Neural progenitor cell (in vitro differentiated cells): ENCODE measurements around the gene LSM11. TPM values are rescaled to one million over a fixed set of nuclear protein-coding genes. Genes with fewer than 3 reads are reported as not detected.

Experiments
- DNase-seq: peaks from one replicate; pipeline ENCODE4 v3.0.0-alpha.2; 2016; ENCODE audit warnings: low spot score
- H2AFZ ChIP-seq: fragments of 200-600 bp; sonication (generic); replicated peaks from 2 replicates; pipeline ENCODE4 v1.6.1; 2016; ENCODE audit warnings: antibody characterized with exemption
- H3F3A ChIP-seq: fragments of 200-600 bp; sonication (generic); 2 replicates; pipeline ENCODE4 v1.6.1; 2016; ENCODE audit warnings: antibody characterized with exemption, low read depth
- H3K27ac ChIP-seq: fragments of 200-600 bp; sonication (generic); 2 replicates; pipeline ENCODE4 v1.5.1; 2016; ENCODE audit warnings: mild to moderate bottlenecking
- H3K27me3 ChIP-seq: fragments of 200-600 bp; sonication (generic); 2 replicates; pipeline ENCODE4 v1.6.1; 2016; ENCODE audit warnings: mild to moderate bottlenecking, moderate library complexity
- H3K36me3 ChIP-seq: fragments of 200-600 bp; sonication (generic); 2 replicates; pipeline ENCODE4 v1.5.1; 2016
- H3K4me1 ChIP-seq: fragments of 200-600 bp; sonication (generic); 2 replicates; pipeline ENCODE4 v1.6.1; 2016; ENCODE audit warnings: mixed run types
- H3K4me2 ChIP-seq: fragments of 200-600 bp; sonication (generic); 2 replicates; pipeline ENCODE4 v1.6.1; 2016
- H3K4me3 ChIP-seq: fragments of 200-600 bp; sonication (generic); 2 replicates; pipeline ENCODE4 v1.5.1; 2016
- H3K79me2 ChIP-seq: fragments of 200-600 bp; sonication (generic); 2 replicates; pipeline ENCODE4 v1.6.1; 2016; ENCODE audit warnings: low read depth
- H3K9ac ChIP-seq: fragments of 200-600 bp; sonication (generic); 2 replicates; pipeline ENCODE4 v1.6.1; 2016
- H3K9me3 ChIP-seq: fragments of 200-600 bp; sonication (generic); 2 replicates; pipeline ENCODE4 v1.5.1; 2016; ENCODE audit warnings: low read depth
- H4K20me1 ChIP-seq: fragments of 200-600 bp; sonication (generic); 2 replicates; pipeline ENCODE4 v1.6.1; 2016; ENCODE audit warnings: low read depth
- H3K27ac Mint-ChIP-seq: 3 replicates; pipeline ENCODE4 v1.8.0; 2021; ENCODE audit warnings: mixed read lengths
- H3K27me3 Mint-ChIP-seq: 2 replicates; pipeline ENCODE4 v1.8.0; 2022; ENCODE audit warnings: low read depth, mild to moderate bottlenecking, inconsistent platforms, moderate library complexity, mixed read lengths; ENCODE audit not compliant: insufficient read depth
- H3K36me3 Mint-ChIP-seq: 3 replicates; pipeline ENCODE4 v1.8.0; 2021; ENCODE audit warnings: mixed read lengths
- H3K4me1 Mint-ChIP-seq: 3 replicates; pipeline ENCODE4 v1.8.0; 2021; ENCODE audit warnings: mixed read lengths
- H3K4me3 Mint-ChIP-seq: 3 replicates; pipeline ENCODE4 v1.8.0; 2021; ENCODE audit warnings: mild to moderate bottlenecking, moderate library complexity, mixed read lengths
- H3K9me3 Mint-ChIP-seq: 3 replicates; pipeline ENCODE4 v1.8.0; 2020; ENCODE audit warnings: mixed read lengths
- CTCF ChIP-seq: fragments of 200-600 bp; sonication (generic); IDR thresholded peaks from 2 replicates; pipeline ENCODE4 v1.5.1; 2017; ENCODE audit warnings: antibody characterized with exemption, mild to moderate bottlenecking
- EZH2 ChIP-seq: fragments of 200-600 bp; sonication (generic); IDR thresholded peaks from 2 replicates; pipeline ENCODE4 v1.6.1; 2017; ENCODE audit warnings: antibody characterized with exemption, mild to moderate bottlenecking, moderate library complexity
- EZH2phosphoT487 ChIP-seq: fragments of 200-600 bp; sonication (generic); IDR thresholded peaks from 2 replicates; pipeline ENCODE4 v1.6.1; 2017; ENCODE audit warnings: antibody characterized with exemption
- total RNA-seq: library from RNA; depleted of rRNA; stranded (reverse); fragments of >200 nt; gene quantifications from 2 replicates; pipeline ENCODE4 v1.2.3, GENCODE V29; 2015; ENCODE audit warnings: low replicate concordance

The LSM11 gene
- total RNA-seq, 1 donor from 2014 or later, result 13.6 TPM

GRCh38 chr5:157735991-157736390 lies 7.5 kb upstream of the LSM11 start:
- Histone ChIP-seq H3K27ac (no peak overlapping the region), H3K79me2 (no peaks in the 10 kb centered on the region), H3K9ac (no peak overlapping the region), H3K27me3 (no peaks in the 10 kb centered on the region), H3K36me3 (peaks cover 9% of the 10 kb centered on the region), H3K4me1 (no peaks in the 10 kb centered on the region), H4K20me1 (no peaks in the 10 kb centered on the region), H3K9me3 (no peaks in the 10 kb centered on the region), H2AFZ (no peak overlapping the region), H3F3A (no peaks in the 10 kb centered on the region), H3K4me3 (no peak overlapping the region), H3K4me2 (no peak overlapping the region)
- Mint-ChIP-seq H3K36me3 (peaks cover 6% of the 10 kb centered on the region), H3K4me3 (no peak overlapping the region), H3K4me1 (peaks cover 7% of the 10 kb centered on the region), H3K9me3 (no peaks in the 10 kb centered on the region), H3K27ac (no peak overlapping the region), H3K27me3 (no peaks in the 10 kb centered on the region)
- no peak for DNase-seq
- no peak for TF ChIP-seq CTCF
- no peak for TF ChIP-seq EZH2phosphoT487
- TF ChIP-seq EZH2, result no peak

DNA sequence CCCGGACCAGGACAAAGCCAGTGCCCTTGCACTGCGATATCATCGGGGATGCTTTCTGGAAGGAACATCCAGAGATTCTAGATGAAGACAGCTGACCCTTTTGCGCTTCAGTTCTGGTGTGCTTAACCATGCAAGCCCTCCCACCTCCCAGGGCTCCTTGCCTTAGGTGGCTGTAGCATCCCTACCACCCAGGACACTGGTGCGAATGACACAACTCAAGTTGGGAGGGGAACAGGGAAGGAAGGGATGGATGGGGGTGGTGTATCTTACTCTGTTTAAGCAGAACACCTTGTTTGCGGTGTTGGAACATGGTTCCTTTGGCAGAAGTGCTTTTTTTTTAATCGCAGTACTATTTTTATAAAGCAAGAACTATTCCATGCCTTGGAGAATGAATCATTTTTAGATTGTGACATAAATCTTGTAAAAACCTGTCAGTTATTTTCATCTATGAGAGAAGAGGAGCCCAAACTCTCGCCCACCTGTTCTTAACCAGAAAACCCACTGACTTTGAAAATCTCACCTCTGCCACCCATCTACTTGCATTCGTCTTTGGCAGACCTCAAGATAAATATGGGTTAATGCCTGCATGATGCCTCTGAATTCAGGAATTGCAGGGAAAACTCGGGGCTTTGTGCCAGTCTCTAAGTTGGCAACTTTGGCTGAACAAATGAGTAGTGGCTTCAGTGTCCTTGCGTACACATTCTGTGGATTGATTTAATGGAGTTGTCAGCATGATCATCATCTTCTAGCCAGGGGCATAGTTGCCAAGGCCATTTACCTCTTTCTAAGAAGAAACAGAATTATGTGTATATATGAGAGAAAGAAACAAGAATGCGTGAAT lies 3.9 kb upstream of the LSM11 start:
- H4K20me1 ChIP-seq, result no peaks in the 10 kb centered on the region
- Mint-ChIP-seq H3K36me3 (peaks cover 2% of the 10 kb centered on the region), H3K4me3 (no peak overlapping the region), H3K27me3 (no peaks in the 10 kb centered on the region), H3K27ac (no peak overlapping the region), H3K4me1 (peaks cover 10% of the 10 kb centered on the region), H3K9me3 (no peaks in the 10 kb centered on the region)
- H3K36me3 ChIP-seq, result peaks cover 9% of the 10 kb centered on the region
- TF ChIP-seq EZH2 (no peak), CTCF (no peak), EZH2phosphoT487 (no peak)
- H3K9me3 ChIP-seq, result no peaks in the 10 kb centered on the region
- H3K27me3 ChIP-seq, result peaks cover 7% of the 10 kb centered on the region
- H2AFZ ChIP-seq, result no peak overlapping the region
- H3K27ac ChIP-seq, result no peak overlapping the region
- H3K4me2 ChIP-seq, result no peak overlapping the region
- no peaks in the 10 kb centered on the region for H3K79me2 ChIP-seq
- peaks cover under 1% of the 10 kb centered on the region for H3K4me1 ChIP-seq
- no peaks in the 10 kb centered on the region for H3F3A ChIP-seq
- no peak for DNase-seq
- H3K9ac ChIP-seq, result no peak overlapping the region
- H3K4me3 ChIP-seq, result no peak overlapping the region

DNA sequence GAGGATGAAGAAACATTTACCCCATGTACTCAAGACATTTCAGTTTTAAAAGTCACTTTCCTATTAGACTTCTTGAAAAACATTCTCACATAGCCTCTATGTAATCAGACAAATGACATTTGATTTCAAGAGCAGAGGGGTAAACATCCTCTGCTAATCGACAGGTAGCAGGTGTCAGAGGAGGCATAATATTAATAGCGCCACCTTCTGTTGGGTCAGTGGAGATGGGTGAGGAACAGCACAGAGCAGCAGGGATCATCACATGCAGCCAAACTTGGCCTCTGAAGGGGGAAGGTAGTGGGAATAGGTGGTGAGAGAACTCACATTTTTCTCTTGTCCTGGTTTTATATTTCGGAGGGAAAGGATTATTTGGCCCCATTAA lies 3.3 kb upstream of the LSM11 start:
- Mint-ChIP-seq H3K27me3 (no peaks in the 10 kb centered on the region), H3K27ac (no peak overlapping the region), H3K4me3 (no peak overlapping the region), H3K4me1 (peaks cover 14% of the 10 kb centered on the region), H3K36me3 (peaks cover 2% of the 10 kb centered on the region), H3K9me3 (no peaks in the 10 kb centered on the region)
- H3K79me2 ChIP-seq, result no peaks in the 10 kb centered on the region
- no peaks in the 10 kb centered on the region for H3F3A ChIP-seq
- no peak overlapping the region for H3K4me2 ChIP-seq
- H2AFZ ChIP-seq, result no peak overlapping the region
- H3K4me1 ChIP-seq, result peaks cover 5% of the 10 kb centered on the region
- H3K9me3 ChIP-seq, result no peaks in the 10 kb centered on the region
- H4K20me1 ChIP-seq, result no peaks in the 10 kb centered on the region
- H3K4me3 ChIP-seq, result no peak overlapping the region
- TF ChIP-seq CTCF (peak; percentile 67), EZH2phosphoT487 (no peak)
- peaks cover 9% of the 10 kb centered on the region for H3K36me3 ChIP-seq
- H3K9ac ChIP-seq, result no peak overlapping the region
- peak; percentile 36 for DNase-seq
- peaks cover 13% of the 10 kb centered on the region for H3K27me3 ChIP-seq
- no peak overlapping the region for H3K27ac ChIP-seq
